Measurements from ENCODE around the gene NDUFA1.
"Not testable (repeated sequence)": the region's sequence is repeated elsewhere in the genome, so short reads cannot be mapped to it uniquely, and the experiment has no call there.

The NDUFA1 gene

GRCh38 chrX:119871599-119872395 lies at the start of gene NDUFA1, which contains the start of gene RNF113A:
Gene NDUFA1, plus strand, starts transcription at chrX:119871832. Its CDS starts 80 bp downstream, at chrX:119871912.
Gene RNF113A, minus strand, starts transcription at chrX:119871733. Its CDS starts 120 bp downstream, at chrX:119871613.
- Histone ChIP-seq H3K9me3 (ENCODE audit: control insufficient read depth, insufficient read depth, low read length) (no peaks in the 10 kb centered on the region), H3K27me3 (ENCODE audit: control insufficient read depth, insufficient read depth, low read length) (no peaks in the 10 kb centered on the region), H3K27ac (ENCODE audit: low read length) (no peak within 1 kb of the TSS), H3K4me1 (ENCODE audit: control insufficient read depth, insufficient read depth, low read length) (no peaks in the 10 kb centered on the region), H3K4me3 (ENCODE audit: low read length) (peak within 1 kb of the TSS; percentile 97), H3K36me3 (ENCODE audit: control insufficient read depth, insufficient read depth, low read length) (no peaks in the 10 kb centered on the region)
- no CpG with 5 or more reads among the region's 62 CpGs for WGBS (ENCODE audit: insufficient coverage, insufficient read length)
- DNase-seq (ENCODE audit: low read depth, low spot score) = no peak

- H3K4me3 ChIP-seq (ENCODE audit: low read length); DNase-seq (ENCODE audit: low read depth, low spot score); H3K27me3 ChIP-seq (ENCODE audit: control insufficient read depth, insufficient read depth, low read length); H3K4me1 ChIP-seq (ENCODE audit: control insufficient read depth, insufficient read depth, low read length); H3K9me3 ChIP-seq (ENCODE audit: control insufficient read depth, insufficient read depth, low read length); H3K27ac ChIP-seq (ENCODE audit: low read length); H3K36me3 ChIP-seq (ENCODE audit: control insufficient read depth, insufficient read depth, low read length): not testable (repeated sequence)
- WGBS (ENCODE audit: insufficient coverage, insufficient read length) = no CpG with 5 or more reads among the region's 5 CpGs
These were observed 47.4 kb upstream of the NDUFA1 start for GRCh38 chrX:119824221-119824620.

- no peak for DNase-seq (ENCODE audit: low read depth, low spot score)
- no peak overlapping the region for H3K4me3 ChIP-seq (ENCODE audit: low read length)
- WGBS (ENCODE audit: insufficient coverage, insufficient read length) = no CpG with 5 or more reads among the region's 7 CpGs
These were observed 45.2 kb upstream of the NDUFA1 start for GRCh38 chrX:119826399-119826959.

GRCh38 chrX:119828446-119828845 lies 43.2 kb upstream of the NDUFA1 start:
- no CpG with 5 or more reads among the region's 5 CpGs for WGBS (ENCODE audit: insufficient coverage, insufficient read length)
- no peak overlapping the region for H3K27ac ChIP-seq (ENCODE audit: low read length)
- no peak for DNase-seq (ENCODE audit: low read depth, low spot score)
- H3K4me3 ChIP-seq (ENCODE audit: low read length) = no peak overlapping the region
- no peaks in the 10 kb centered on the region for H3K9me3 ChIP-seq (ENCODE audit: control insufficient read depth, insufficient read depth, low read length)
- H3K4me1 ChIP-seq (ENCODE audit: control insufficient read depth, insufficient read depth, low read length) = no peaks in the 10 kb centered on the region
- no peaks in the 10 kb centered on the region for H3K36me3 ChIP-seq (ENCODE audit: control insufficient read depth, insufficient read depth, low read length)
- no peaks in the 10 kb centered on the region for H3K27me3 ChIP-seq (ENCODE audit: control insufficient read depth, insufficient read depth, low read length)

More at GRCh38 chrX:119826399-119826959, 45.2 kb upstream of the NDUFA1 start:
- H3K36me3 ChIP-seq (ENCODE audit: control insufficient read depth, insufficient read depth, low read length) = no peaks in the 10 kb centered on the region
- no peak overlapping the region for H3K27ac ChIP-seq (ENCODE audit: low read length)
- H3K9me3 ChIP-seq (ENCODE audit: control insufficient read depth, insufficient read depth, low read length) = no peaks in the 10 kb centered on the region
- no peaks in the 10 kb centered on the region for H3K4me1 ChIP-seq (ENCODE audit: control insufficient read depth, insufficient read depth, low read length)
- H3K27me3 ChIP-seq (ENCODE audit: control insufficient read depth, insufficient read depth, low read length) = no peaks in the 10 kb centered on the region

GRCh38 chrX:119833905-119834304 lies 37.7 kb upstream of the NDUFA1 start:
- H3K36me3 ChIP-seq (ENCODE audit: control insufficient read depth, insufficient read depth, low read length) = no peaks in the 10 kb centered on the region; the same call in 1 of the 2 replicates

GRCh38 chrX:119852382-119853353 lies 19.0 kb upstream of the NDUFA1 start, which contains the start of gene UPF3B:
Gene UPF3B, minus strand, starts transcription at chrX:119852963. Its CDS starts 35 bp downstream, at chrX:119852928.
- Histone ChIP-seq H3K27ac (ENCODE audit: low read length) (no peak within 1 kb of the TSS), H3K9me3 (ENCODE audit: control insufficient read depth, insufficient read depth, low read length) (no peaks in the 10 kb centered on the region), H3K4me3 (ENCODE audit: low read length) (peak within 1 kb of the TSS; percentile 97; the same call in 1 of the 2 replicates), H3K36me3 (ENCODE audit: control insufficient read depth, insufficient read depth, low read length) (no peaks in the 10 kb centered on the region), H3K4me1 (ENCODE audit: control insufficient read depth, insufficient read depth, low read length) (no peaks in the 10 kb centered on the region), H3K27me3 (ENCODE audit: control insufficient read depth, insufficient read depth, low read length) (no peaks in the 10 kb centered on the region)
- WGBS (ENCODE audit: insufficient coverage, insufficient read length) = 100% methylated on average over 2 of the region's 54 CpGs
- DNase-seq (ENCODE audit: low read depth, low spot score) = peak; percentile 85

More at GRCh38 chrX:119833905-119834304, 37.7 kb upstream of the NDUFA1 start:
- Histone ChIP-seq H3K27ac (ENCODE audit: low read length) (no peak overlapping the region), H3K9me3 (ENCODE audit: control insufficient read depth, insufficient read depth, low read length) (no peaks in the 10 kb centered on the region), H3K4me1 (ENCODE audit: control insufficient read depth, insufficient read depth, low read length) (no peaks in the 10 kb centered on the region), H3K27me3 (ENCODE audit: control insufficient read depth, insufficient read depth, low read length) (no peaks in the 10 kb centered on the region), H3K4me3 (ENCODE audit: low read length) (no peak overlapping the region)
- WGBS (ENCODE audit: insufficient coverage, insufficient read length) = no CpG with 5 or more reads among the region's 3 CpGs
- DNase-seq (ENCODE audit: low read depth, low spot score) = no peak

GRCh38 chrX:119853444-119853843 lies 18.2 kb upstream of the NDUFA1 start:
- Histone ChIP-seq H3K27me3 (ENCODE audit: control insufficient read depth, insufficient read depth, low read length) (no peaks in the 10 kb centered on the region), H3K27ac (ENCODE audit: low read length) (no peak overlapping the region), H3K4me1 (ENCODE audit: control insufficient read depth, insufficient read depth, low read length) (no peaks in the 10 kb centered on the region), H3K4me3 (ENCODE audit: low read length) (no peak overlapping the region; the same call in 1 of the 2 replicates), H3K9me3 (ENCODE audit: control insufficient read depth, insufficient read depth, low read length) (no peaks in the 10 kb centered on the region), H3K36me3 (ENCODE audit: control insufficient read depth, insufficient read depth, low read length) (no peaks in the 10 kb centered on the region)
- DNase-seq (ENCODE audit: low read depth, low spot score) = no peak
- no CpG with 5 or more reads among the region's 10 CpGs for WGBS (ENCODE audit: insufficient coverage, insufficient read length)

GRCh38 chrX:119870626-119871131 lies 953 bp upstream of the NDUFA1 start:
- Histone ChIP-seq H3K27ac (ENCODE audit: low read length) (no peak overlapping the region), H3K36me3 (ENCODE audit: control insufficient read depth, insufficient read depth, low read length) (no peaks in the 10 kb centered on the region), H3K4me1 (ENCODE audit: control insufficient read depth, insufficient read depth, low read length) (no peaks in the 10 kb centered on the region), H3K9me3 (ENCODE audit: control insufficient read depth, insufficient read depth, low read length) (no peaks in the 10 kb centered on the region), H3K4me3 (ENCODE audit: low read length) (peak overlapping the region; percentile 97; the same call in 1 of the 2 replicates), H3K27me3 (ENCODE audit: control insufficient read depth, insufficient read depth, low read length) (no peaks in the 10 kb centered on the region)
- no CpG with 5 or more reads among the region's 25 CpGs for WGBS (ENCODE audit: insufficient coverage, insufficient read length)
- no peak for DNase-seq (ENCODE audit: low read depth, low spot score)

GRCh38 chrX:119871245-119871598 lies 410 bp upstream of the NDUFA1 start:
- H3K4me3 ChIP-seq (ENCODE audit: low read length) = peak overlapping the region; percentile 97
- H3K27ac ChIP-seq (ENCODE audit: low read length) = no peak overlapping the region
- H3K36me3 ChIP-seq (ENCODE audit: control insufficient read depth, insufficient read depth, low read length) = no peaks in the 10 kb centered on the region
- H3K27me3 ChIP-seq (ENCODE audit: control insufficient read depth, insufficient read depth, low read length) = no peaks in the 10 kb centered on the region
- no CpG with 5 or more reads among the region's 26 CpGs for WGBS (ENCODE audit: insufficient coverage, insufficient read length)
- no peaks in the 10 kb centered on the region for H3K4me1 ChIP-seq (ENCODE audit: control insufficient read depth, insufficient read depth, low read length)
- H3K9me3 ChIP-seq (ENCODE audit: control insufficient read depth, insufficient read depth, low read length) = no peaks in the 10 kb centered on the region
- no peak for DNase-seq (ENCODE audit: low read depth, low spot score)

- DNase-seq (ENCODE audit: low read depth, low spot score) = no peak
- H3K9me3 ChIP-seq (ENCODE audit: control insufficient read depth, insufficient read depth, low read length) = no peaks in the 10 kb centered on the region
- no CpG with 5 or more reads among the region's 2 CpGs for WGBS (ENCODE audit: insufficient coverage, insufficient read length)
- H3K27ac ChIP-seq (ENCODE audit: low read length) = no peak overlapping the region
- no peaks in the 10 kb centered on the region for H3K4me1 ChIP-seq (ENCODE audit: control insufficient read depth, insufficient read depth, low read length)
- no peaks in the 10 kb centered on the region for H3K27me3 ChIP-seq (ENCODE audit: control insufficient read depth, insufficient read depth, low read length)
- H3K36me3 ChIP-seq (ENCODE audit: control insufficient read depth, insufficient read depth, low read length) = no peaks in the 10 kb centered on the region
- no peak overlapping the region for H3K4me3 ChIP-seq (ENCODE audit: low read length)
These were observed 7.1 kb downstream of the NDUFA1 start for GRCh38 chrX:119878740-119879139.

All from iPS DF 6.9 (cell line).